OCI-LY1 (cell line): Measurements from ENCODE around the gene FOXC1.

ENCODE experiments used
- H2AFZ ChIP-seq: fragments of 200-600 bp; sonication (generic), shearing (Covaris generic); 2 replicates; pipeline ENCODE4 v1.6.0; 2014; ENCODE audit warnings: antibody characterized with exemption, mild to moderate bottlenecking, low read length
- H3F3A ChIP-seq: fragments of 200-600 bp; sonication (generic), shearing (Covaris generic); 2 replicates; pipeline ENCODE4 v1.6.0; 2014; ENCODE audit warnings: mild to moderate bottlenecking, antibody characterized with exemption, low read length, moderate library complexity; ENCODE audit not compliant: insufficient read depth
- H3K27ac ChIP-seq: fragments of 200-600 bp; sonication (generic); 2 replicates; pipeline ENCODE4 v1.5.1; 2014; ENCODE audit warnings: low read length, mixed run types, mild to moderate bottlenecking, low read depth; ENCODE audit not compliant: poor library complexity, severe bottlenecking
- H3K27me3 ChIP-seq: fragments of 200-600 bp; sonication (generic); 2 replicates; pipeline ENCODE4 v1.6.0; 2014; ENCODE audit warnings: antibody characterized with exemption, mild to moderate bottlenecking, low read length, moderate library complexity; ENCODE audit not compliant: insufficient read depth
- H3K36me3 ChIP-seq: fragments of 200-600 bp; sonication (generic); 2 replicates; pipeline ENCODE4 v1.6.1; 2014; ENCODE audit warnings: mild to moderate bottlenecking, antibody characterized with exemption, low read length, moderate library complexity, mixed read lengths; ENCODE audit not compliant: insufficient read depth
- H3K4me1 ChIP-seq: fragments of 200-600 bp; sonication (generic); 2 replicates; pipeline ENCODE4 v1.5.1; 2014; ENCODE audit warnings: mild to moderate bottlenecking, low read length, moderate library complexity; ENCODE audit not compliant: insufficient read depth, severe bottlenecking
- H3K4me2 ChIP-seq: fragments of 200-600 bp; sonication (generic), shearing (Covaris generic); 2 replicates; pipeline ENCODE4 v1.6.1; 2014; ENCODE audit warnings: low read length
- H3K4me3 ChIP-seq: fragments of 200-600 bp; sonication (generic); 2 replicates; pipeline ENCODE4 v1.5.1; 2014; ENCODE audit warnings: low read length, low read depth, mild to moderate bottlenecking, mixed read lengths; ENCODE audit not compliant: poor library complexity, severe bottlenecking
- H3K79me2 ChIP-seq: fragments of 200-600 bp; shearing (Covaris generic); 2 replicates; pipeline ENCODE4 v1.6.1; 2016; ENCODE audit warnings: mixed run types, low read length, mixed read lengths; ENCODE audit not compliant: insufficient read depth
- H3K9ac ChIP-seq: fragments of 200-600 bp; sonication (generic), shearing (Covaris generic); 2 replicates; pipeline ENCODE4 v1.6.1; 2014; ENCODE audit warnings: mild to moderate bottlenecking, low read length, mixed read lengths
- H3K9me2 ChIP-seq: fragments of 200-600 bp; sonication (generic), shearing (Covaris generic); 2 replicates; pipeline ENCODE4 v1.6.1; 2014; ENCODE audit warnings: low read depth, mild to moderate bottlenecking, low read length, mixed read lengths
- H3K9me3 ChIP-seq: fragments of 200-600 bp; shearing (Covaris generic); 2 replicates; pipeline ENCODE4 v1.6.1; 2014; ENCODE audit warnings: low read length, mixed read lengths
- H4K20me1 ChIP-seq: fragments of 200-600 bp; sonication (generic), shearing (Covaris generic); 2 replicates; pipeline ENCODE4 v1.6.0; 2016; ENCODE audit warnings: mild to moderate bottlenecking, low read length; ENCODE audit not compliant: insufficient read depth
- CTCF ChIP-seq: fragments of 200-600 bp; sonication (generic), shearing (Covaris generic); IDR thresholded peaks from 2 replicates; pipeline ENCODE4 v1.5.1; 2017; ENCODE audit warnings: mild to moderate bottlenecking, antibody characterized with exemption, low read length, moderate library complexity, mixed read lengths
- EZH2 ChIP-seq: fragments of 200-600 bp; sonication (generic), shearing (Covaris generic); IDR thresholded peaks from 2 replicates; pipeline ENCODE4 v1.8.0; 2017; ENCODE audit warnings: borderline replicate concordance, mixed run types, mild to moderate bottlenecking, antibody characterized with exemption, low read length, moderate library complexity, mixed read lengths

FOXC1 gene

DNA sequence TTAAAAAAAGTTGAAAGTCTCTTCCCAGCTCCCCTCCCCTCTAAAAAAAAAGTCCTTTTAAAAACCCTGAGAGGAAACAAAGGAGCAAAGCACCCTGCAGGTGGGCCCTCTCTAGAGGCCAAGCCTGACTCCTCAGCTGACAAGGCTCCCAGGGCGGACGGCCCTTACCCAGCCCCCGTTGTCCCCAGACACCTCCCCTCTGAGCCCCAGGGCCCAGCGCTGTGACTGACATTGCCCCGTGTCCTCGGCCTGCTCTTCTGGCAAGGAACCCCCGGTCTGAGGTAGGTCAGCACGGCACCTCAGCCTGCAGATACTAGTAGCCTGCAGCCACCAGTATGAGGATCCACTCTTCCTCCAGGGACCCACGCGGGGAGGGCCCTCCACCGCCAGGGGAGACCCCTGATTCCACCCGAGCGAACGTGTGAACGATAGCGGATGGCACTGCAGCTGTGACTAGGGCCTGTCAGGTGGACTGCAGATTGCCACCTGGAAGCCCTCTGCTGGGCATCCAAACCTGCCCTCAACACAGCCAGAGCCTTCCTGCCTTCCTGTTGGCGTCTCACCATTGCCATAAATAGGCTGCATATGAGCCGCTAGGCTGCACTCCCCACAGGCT is 34.2 kb downstream of the FOXC1 start:
- no peak overlapping the region for H2AFZ ChIP-seq
- H3K36me3 ChIP-seq = 0 out of 2 replicates have a peak, but pooled peaks cover 5% of the 10 kb centered on the region
- no peaks in the 10 kb centered on the region for H3K9me3 ChIP-seq
- H4K20me1 ChIP-seq = no peaks in the 10 kb centered on the region
- H3K27ac ChIP-seq = no peak overlapping the region
- H3K27me3 ChIP-seq = no peaks in the 10 kb centered on the region
- H3K9me2 ChIP-seq = no peaks in the 10 kb centered on the region
- H3K9ac ChIP-seq = no peak overlapping the region
- H3K4me2 ChIP-seq = no peak overlapping the region
- TF ChIP-seq CTCF (no peak), EZH2 (no peak)
- no peaks in the 10 kb centered on the region for H3K4me1 ChIP-seq
- no peaks in the 10 kb centered on the region for H3F3A ChIP-seq
- H3K79me2 ChIP-seq = no peaks in the 10 kb centered on the region
- H3K4me3 ChIP-seq = no peak overlapping the region

DNA sequence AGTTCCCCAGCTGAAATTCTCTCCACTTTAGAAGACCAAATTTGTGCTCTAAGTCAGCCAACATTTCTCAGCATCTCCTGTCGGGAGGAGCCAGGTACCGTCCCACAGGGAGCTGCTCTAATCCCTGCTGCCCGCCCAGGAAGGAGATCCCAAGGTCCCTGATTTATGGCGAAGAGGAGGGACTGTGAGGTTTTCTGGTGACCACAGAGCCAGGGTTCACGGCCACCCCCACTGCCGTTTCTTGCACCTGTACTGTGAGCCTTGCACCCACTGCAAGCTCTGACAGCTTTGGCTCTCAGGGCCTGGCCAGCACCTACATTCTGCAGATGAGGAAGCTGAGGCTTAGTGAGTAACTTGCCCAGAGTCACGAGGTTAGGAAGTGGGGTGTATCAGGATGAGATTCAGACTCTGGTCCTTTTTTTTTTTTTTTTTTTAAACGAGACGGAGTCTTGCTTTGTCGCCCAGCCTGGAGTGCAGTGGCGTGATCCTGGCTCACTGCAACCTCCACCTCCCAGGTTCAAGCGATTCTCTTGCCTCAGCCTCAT is 34.9 kb downstream of the FOXC1 start:
- Histone ChIP-seq H3K9me3 (no peaks in the 10 kb centered on the region), H3K79me2 (no peaks in the 10 kb centered on the region), H4K20me1 (no peaks in the 10 kb centered on the region), H3K9me2 (no peaks in the 10 kb centered on the region), H3K36me3 (0 out of 2 replicates have a peak, but pooled peaks cover 5% of the 10 kb centered on the region), H3F3A (no peaks in the 10 kb centered on the region), H3K4me2 (no peak overlapping the region), H3K4me1 (no peaks in the 10 kb centered on the region), H2AFZ (no peak overlapping the region), H3K4me3 (no peak overlapping the region), H3K9ac (no peak overlapping the region), H3K27me3 (no peaks in the 10 kb centered on the region), H3K27ac (no peak overlapping the region)
- TF ChIP-seq EZH2 (no peak), CTCF (no peak)

DNA sequence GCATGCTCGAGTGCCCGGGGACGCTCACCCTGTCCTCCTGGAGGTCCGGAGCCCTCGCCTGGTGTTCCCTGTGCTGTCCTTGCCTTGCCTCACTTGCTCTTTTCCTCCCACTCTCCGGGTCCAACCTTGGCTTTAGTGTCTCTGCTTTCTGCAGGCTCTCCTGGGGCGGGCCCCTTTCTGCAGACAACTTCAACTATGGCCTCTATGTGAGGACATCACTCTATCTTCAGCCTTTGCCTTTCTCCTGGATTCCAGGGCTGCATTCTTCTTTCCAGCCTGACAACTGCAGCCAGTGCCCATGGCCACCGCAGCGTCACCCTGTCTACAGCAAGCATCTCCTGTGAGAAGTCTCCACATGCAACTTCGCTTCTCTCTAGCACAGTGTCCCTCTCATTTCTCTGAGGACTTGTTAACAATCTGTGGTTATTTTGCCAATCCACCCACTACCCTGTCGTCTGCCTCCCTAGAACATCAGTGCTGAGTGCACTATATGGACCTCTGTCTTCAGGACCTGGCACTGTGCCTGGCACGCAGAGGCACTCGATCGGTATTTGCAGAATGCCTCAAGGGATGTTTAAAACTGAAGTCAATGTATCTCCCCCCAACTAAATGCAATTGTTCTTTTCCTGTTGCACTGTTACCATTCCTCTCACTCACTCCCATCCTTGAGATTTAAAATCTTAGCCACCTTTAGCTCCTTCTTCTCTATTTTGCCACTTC is 35.9 kb downstream of the FOXC1 start:
- Histone ChIP-seq H3K9ac (no peak overlapping the region), H3F3A (no peaks in the 10 kb centered on the region), H3K4me2 (no peak overlapping the region), H3K4me3 (no peak overlapping the region), H3K4me1 (no peaks in the 10 kb centered on the region), H3K79me2 (no peaks in the 10 kb centered on the region), H4K20me1 (no peaks in the 10 kb centered on the region), H3K36me3 (0 out of 2 replicates have a peak, but pooled peaks cover 5% of the 10 kb centered on the region), H3K27ac (no peak overlapping the region), H3K27me3 (no peaks in the 10 kb centered on the region), H3K9me2 (no peaks in the 10 kb centered on the region), H3K9me3 (no peaks in the 10 kb centered on the region), H2AFZ (no peak overlapping the region)
- TF ChIP-seq CTCF (no peak), EZH2 (no peak)
